K562 (cell line): ENCODE results near the gene SYCP2. TPM values are rescaled to one million over a fixed set of nuclear protein-coding genes. Genes with fewer than 3 reads are reported as not detected.

Experiments
- CC2D1A ChIP-seq: fragments of 450-650 bp; IDR thresholded peaks from 2 replicates; pipeline ENCODE4 v1.6.1; 2017; ENCODE audit warnings: mild to moderate bottlenecking
- ELF1 ChIP-seq: fragments of 200-800 bp; sonication (Bioruptor generic); IDR thresholded peaks from 2 replicates; pipeline ENCODE4 v1.6.1; 2016; ENCODE audit warnings: missing genetic modification characterization, missing compliant biosample characterization
- JUND ChIP-seq, 2 experiments: IDR thresholded peaks; 2 replicates in 1 of 2; 3 replicates in 1 of 2; pipeline ENCODE4 v1.6.1; 2011; ENCODE audit warnings: borderline replicate concordance in 2 of 2, low read depth in 2 of 2, low read length in 2 of 2, improper control_type of control experiment in 1 of 2, missing biosample characterization in 1 of 2, missing genetic modification characterization in 1 of 2, missing genetic modification reagents in 1 of 2
- KLF16 ChIP-seq: IDR thresholded peaks from 2 replicates; pipeline ENCODE4 v1.6.1; 2016; ENCODE audit warnings: antibody characterized with exemption
- L3MBTL2 ChIP-seq: fragments of 450-650 bp; IDR thresholded peaks from 2 replicates; pipeline ENCODE4 v1.6.1; 2016; ENCODE audit warnings: mild to moderate bottlenecking, moderate library complexity
- SPI1 ChIP-seq: IDR thresholded peaks from 2 replicates; pipeline ENCODE4 v1.6.1; 2011; ENCODE audit warnings: low read depth, low read length, control low read depth, borderline replicate concordance
- XRCC3 ChIP-seq: fragments of 450-650 bp; IDR thresholded peaks from 2 replicates; pipeline ENCODE4 v1.6.1; 2017; ENCODE audit warnings: mild to moderate bottlenecking, moderate library complexity
- ZNF311 ChIP-seq: fragments of 250-450 bp; sonication (Bioruptor Pico); IDR thresholded peaks from 2 replicates; pipeline ENCODE4 v1.4.0; 2020; ENCODE audit warnings: mild to moderate bottlenecking, moderate library complexity
- ZNF695 ChIP-seq: fragments of 450-650 bp; formaldehyde crosslinking; IDR thresholded peaks from 2 replicates; pipeline ENCODE4 v1.4.0; 2020; ENCODE audit warnings: mild to moderate bottlenecking, moderate library complexity
- polyA plus RNA-seq, 8 experiments: library from polyadenylated mRNA; depleted of rRNA in 4 of 8; stranded (reverse) in 5 of 8; unstranded in 3 of 8; fragments of >200 nt; fragmentation: Nextera tagmentation in 2 of 8; fragmentation: Illumina TruSeq in 1 of 8; extraction: Ambion mirVana in 2 of 8; extraction: Trizol in 1 of 8; gene quantifications; 2 replicates each; pipeline versions ENCODE4 v1.2.1 to v1.2.3, GENCODE V29; 2011 to 2014; ENCODE audit warnings: inconsistent platforms in 1 of 8, missing spikeins in 1 of 8
- total RNA-seq, 7 experiments: library from RNA; depleted of rRNA in 6 of 7; stranded (reverse); fragments of >200 nt in 6 of 7; fragmentation: Illumina TruSeq in 2 of 7; extraction: Trizol in 2 of 7; gene quantifications; 2 replicates each; pipeline versions ENCODE4 v1.2.1 to v1.2.3, GENCODE V29; 2011 to 2021; ENCODE audit warnings: low replicate concordance in 1 of 7
- TF ChIP-seq, protein P1 (sequence below): sonication (generic); formaldehyde crosslinking; IDR thresholded peaks from 2 replicates; pipeline ENCODE4 v1.8.1; 2023; ENCODE audit warnings: mild to moderate bottlenecking, missing genetic modification reagents
- TF ChIP-seq, protein P2 (sequence below): fragments of 200-800 bp; sonication (Bioruptor generic); IDR thresholded peaks from 2 replicates; pipeline ENCODE4 v1.6.1; 2016; ENCODE audit warnings: missing genetic modification characterization, missing compliant biosample characterization
- TF ChIP-seq, protein P3 (sequence below), 2 experiments: IDR thresholded peaks; 2 replicates each; pipeline ENCODE4 v1.6.1; 2011; ENCODE audit warnings: borderline replicate concordance in 1 of 2, control low read depth in 1 of 2, low read depth in 1 of 2, low read length in 1 of 2, mild to moderate bottlenecking in 1 of 2, mixed read lengths in 1 of 2, moderate library complexity in 1 of 2; ENCODE audit not compliant: insufficient read depth in 1 of 2, insufficient read length in 1 of 2, poor library complexity in 1 of 2, severe bottlenecking in 1 of 2; ENCODE audit errors: extremely low read depth in 1 of 2
- TF ChIP-seq, protein P4 (sequence below), 3 experiments: fragments of 200-800 bp in 1 of 3; fragments of 250-450 bp in 1 of 3; fragments of 450-650 bp in 1 of 3; sonication (Bioruptor Pico) in 1 of 3; sonication (Bioruptor generic) in 1 of 3; formaldehyde crosslinking in 1 of 3; IDR thresholded peaks; 2 replicates each; pipeline versions ENCODE4 v1.6.1 to v1.8.0; 2016 to 2022; ENCODE audit warnings: mild to moderate bottlenecking in 2 of 3, missing genetic modification characterization in 2 of 3, missing compliant biosample characterization in 1 of 3, moderate library complexity in 1 of 3

The SYCP2 gene
- total and polyA plus RNA-seq, 9 of the 15 experiments (the other 6 are each of a cell fraction or from before 2014, with no cell fraction given): 0.24 to 1.6 (median 0.67) TPM

DNA sequence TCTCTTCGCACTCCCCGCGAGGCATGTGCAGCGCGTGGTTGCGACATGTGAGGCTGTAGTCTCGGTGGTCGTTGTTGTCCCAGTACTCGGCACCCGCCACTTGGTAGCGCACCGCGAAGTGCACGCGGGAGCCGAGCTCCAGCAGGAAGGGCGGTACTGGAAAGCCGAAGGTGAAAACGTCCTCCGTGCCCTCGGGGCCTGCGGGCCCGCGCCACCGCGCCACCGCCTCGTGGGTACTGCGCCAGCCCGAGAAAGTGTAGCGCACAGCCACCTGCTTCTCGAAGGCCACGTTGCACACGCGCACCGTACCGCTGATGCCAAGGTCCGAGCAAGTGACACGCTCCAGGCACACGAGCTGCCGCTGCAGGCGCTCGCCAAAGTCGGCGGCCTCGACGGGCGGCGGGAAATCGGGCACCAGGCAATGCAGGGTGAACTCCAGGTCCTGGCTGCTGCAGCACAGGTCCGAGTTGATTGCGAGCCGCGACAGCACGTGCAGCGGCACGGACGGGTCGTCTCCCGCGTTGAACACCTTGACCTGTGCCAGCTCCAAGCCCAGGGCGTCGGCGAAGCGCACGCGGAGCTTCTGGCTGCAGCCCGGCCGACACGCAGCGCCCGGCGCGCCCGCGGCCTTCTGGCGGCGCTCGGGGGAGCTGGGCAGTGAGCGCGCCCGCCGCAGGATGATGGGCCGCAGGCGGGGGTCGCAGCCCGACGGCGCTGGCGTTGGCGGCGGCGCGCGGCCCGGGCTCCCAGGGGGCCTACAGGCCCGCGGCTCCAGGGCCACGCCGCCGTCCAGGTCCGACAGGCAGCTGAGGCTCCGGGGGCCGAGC lies 5.8 kb upstream of the SYCP2 start (continued):
- TF ChIP-seq SPI1 (no peak), JUND (IDR thresholded peaks at IDR 0.05; ENCODE audit: borderline replicate concordance, low read depth, low read length) (no peak), JUND (tag; IDR thresholded peaks at IDR 0.05; ENCODE audit: borderline replicate concordance, low read depth, low read length) (no peak), ELF1 (tag) (no peak), ZNF695 (CRISPR knock-in tag) (no peak), ZNF311 (no peak), KLF16 (no peak), XRCC3 (no peak), CC2D1A (no peak), L3MBTL2 (0 out of 2 replicates have a peak, but pooled peaks have one; percentile 18)
- TF ChIP-seq, protein P1, sequence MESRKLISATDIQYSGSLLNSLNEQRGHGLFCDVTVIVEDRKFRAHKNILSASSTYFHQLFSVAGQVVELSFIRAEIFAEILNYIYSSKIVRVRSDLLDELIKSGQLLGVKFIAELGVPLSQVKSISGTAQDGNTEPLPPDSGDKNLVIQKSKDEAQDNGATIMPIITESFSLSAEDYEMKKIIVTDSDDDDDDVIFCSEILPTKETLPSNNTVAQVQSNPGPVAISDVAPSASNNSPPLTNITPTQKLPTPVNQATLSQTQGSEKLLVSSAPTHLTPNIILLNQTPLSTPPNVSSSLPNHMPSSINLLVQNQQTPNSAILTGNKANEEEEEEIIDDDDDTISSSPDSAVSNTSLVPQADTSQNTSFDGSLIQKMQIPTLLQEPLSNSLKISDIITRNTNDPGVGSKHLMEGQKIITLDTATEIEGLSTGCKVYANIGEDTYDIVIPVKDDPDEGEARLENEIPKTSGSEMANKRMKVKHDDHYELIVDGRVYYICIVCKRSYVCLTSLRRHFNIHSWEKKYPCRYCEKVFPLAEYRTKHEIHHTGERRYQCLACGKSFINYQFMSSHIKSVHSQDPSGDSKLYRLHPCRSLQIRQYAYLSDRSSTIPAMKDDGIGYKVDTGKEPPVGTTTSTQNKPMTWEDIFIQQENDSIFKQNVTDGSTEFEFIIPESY (CRISPR knock-in tag): peak; percentile 98
- TF ChIP-seq, protein P2, sequence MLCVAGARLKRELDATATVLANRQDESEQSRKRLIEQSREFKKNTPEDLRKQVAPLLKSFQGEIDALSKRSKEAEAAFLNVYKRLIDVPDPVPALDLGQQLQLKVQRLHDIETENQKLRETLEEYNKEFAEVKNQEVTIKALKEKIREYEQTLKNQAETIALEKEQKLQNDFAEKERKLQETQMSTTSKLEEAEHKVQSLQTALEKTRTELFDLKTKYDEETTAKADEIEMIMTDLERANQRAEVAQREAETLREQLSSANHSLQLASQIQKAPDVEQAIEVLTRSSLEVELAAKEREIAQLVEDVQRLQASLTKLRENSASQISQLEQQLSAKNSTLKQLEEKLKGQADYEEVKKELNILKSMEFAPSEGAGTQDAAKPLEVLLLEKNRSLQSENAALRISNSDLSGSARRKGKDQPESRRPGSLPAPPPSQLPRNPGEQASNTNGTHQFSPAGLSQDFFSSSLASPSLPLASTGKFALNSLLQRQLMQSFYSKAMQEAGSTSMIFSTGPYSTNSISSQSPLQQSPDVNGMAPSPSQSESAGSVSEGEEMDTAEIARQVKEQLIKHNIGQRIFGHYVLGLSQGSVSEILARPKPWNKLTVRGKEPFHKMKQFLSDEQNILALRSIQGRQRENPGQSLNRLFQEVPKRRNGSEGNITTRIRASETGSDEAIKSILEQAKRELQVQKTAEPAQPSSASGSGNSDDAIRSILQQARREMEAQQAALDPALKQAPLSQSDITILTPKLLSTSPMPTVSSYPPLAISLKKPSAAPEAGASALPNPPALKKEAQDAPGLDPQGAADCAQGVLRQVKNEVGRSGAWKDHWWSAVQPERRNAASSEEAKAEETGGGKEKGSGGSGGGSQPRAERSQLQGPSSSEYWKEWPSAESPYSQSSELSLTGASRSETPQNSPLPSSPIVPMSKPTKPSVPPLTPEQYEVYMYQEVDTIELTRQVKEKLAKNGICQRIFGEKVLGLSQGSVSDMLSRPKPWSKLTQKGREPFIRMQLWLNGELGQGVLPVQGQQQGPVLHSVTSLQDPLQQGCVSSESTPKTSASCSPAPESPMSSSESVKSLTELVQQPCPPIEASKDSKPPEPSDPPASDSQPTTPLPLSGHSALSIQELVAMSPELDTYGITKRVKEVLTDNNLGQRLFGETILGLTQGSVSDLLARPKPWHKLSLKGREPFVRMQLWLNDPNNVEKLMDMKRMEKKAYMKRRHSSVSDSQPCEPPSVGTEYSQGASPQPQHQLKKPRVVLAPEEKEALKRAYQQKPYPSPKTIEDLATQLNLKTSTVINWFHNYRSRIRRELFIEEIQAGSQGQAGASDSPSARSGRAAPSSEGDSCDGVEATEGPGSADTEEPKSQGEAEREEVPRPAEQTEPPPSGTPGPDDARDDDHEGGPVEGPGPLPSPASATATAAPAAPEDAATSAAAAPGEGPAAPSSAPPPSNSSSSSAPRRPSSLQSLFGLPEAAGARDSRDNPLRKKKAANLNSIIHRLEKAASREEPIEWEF (CRISPR knock-in tag): no peak
- TF ChIP-seq, protein P3, sequence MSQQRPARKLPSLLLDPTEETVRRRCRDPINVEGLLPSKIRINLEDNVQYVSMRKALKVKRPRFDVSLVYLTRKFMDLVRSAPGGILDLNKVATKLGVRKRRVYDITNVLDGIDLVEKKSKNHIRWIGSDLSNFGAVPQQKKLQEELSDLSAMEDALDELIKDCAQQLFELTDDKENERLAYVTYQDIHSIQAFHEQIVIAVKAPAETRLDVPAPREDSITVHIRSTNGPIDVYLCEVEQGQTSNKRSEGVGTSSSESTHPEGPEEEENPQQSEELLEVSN (IDR thresholded peaks at IDR 0.05; ENCODE audit: borderline replicate concordance in 1 of 2, extremely low read depth in 1 of 2, insufficient read depth in 1 of 2, insufficient read length in 1 of 2, low read depth in 1 of 2, low read length in 1 of 2, poor library complexity in 1 of 2, severe bottlenecking in 1 of 2): peak; percentile 30 to 44
- TF ChIP-seq, protein P4, sequence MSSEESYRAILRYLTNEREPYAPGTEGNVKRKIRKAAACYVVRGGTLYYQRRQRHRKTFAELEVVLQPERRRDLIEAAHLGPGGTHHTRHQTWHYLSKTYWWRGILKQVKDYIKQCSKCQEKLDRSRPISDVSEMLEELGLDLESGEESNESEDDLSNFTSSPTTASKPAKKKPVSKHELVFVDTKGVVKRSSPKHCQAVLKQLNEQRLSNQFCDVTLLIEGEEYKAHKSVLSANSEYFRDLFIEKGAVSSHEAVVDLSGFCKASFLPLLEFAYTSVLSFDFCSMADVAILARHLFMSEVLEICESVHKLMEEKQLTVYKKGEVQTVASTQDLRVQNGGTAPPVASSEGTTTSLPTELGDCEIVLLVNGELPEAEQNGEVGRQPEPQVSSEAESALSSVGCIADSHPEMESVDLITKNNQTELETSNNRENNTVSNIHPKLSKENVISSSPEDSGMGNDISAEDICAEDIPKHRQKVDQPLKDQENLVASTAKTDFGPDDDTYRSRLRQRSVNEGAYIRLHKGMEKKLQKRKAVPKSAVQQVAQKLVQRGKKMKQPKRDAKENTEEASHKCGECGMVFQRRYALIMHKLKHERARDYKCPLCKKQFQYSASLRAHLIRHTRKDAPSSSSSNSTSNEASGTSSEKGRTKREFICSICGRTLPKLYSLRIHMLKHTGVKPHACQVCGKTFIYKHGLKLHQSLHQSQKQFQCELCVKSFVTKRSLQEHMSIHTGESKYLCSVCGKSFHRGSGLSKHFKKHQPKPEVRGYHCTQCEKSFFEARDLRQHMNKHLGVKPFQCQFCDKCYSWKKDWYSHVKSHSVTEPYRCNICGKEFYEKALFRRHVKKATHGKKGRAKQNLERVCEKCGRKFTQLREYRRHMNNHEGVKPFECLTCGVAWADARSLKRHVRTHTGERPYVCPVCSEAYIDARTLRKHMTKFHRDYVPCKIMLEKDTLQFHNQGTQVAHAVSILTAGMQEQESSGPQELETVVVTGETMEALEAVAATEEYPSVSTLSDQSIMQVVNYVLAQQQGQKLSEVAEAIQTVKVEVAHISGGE (CRISPR knock-in tag; IDR thresholded peaks at IDR 0.05): peak in 1 of 3 experiments; percentile 14; a peak in 1 of 6 replicates
